Left renal cortex interstitium (tissue), 4 donors: ENCODE data around the gene GARIN5B. TPM values are rescaled to one million over a fixed set of nuclear protein-coding genes. Genes with fewer than 3 reads are reported as not detected.

ENCODE experiments used
- DNase-seq, 4 donors: peaks; one replicate each; pipeline ENCODE4 v3.0.0-alpha.2; 2013; ENCODE audit warnings: low read depth in 4 of 4, low spot score in 2 of 4, missing footprints in 1 of 4
- polyA plus RNA-seq, 4 donors: library from polyadenylated mRNA; unstranded; fragments of 120-200 nt; gene quantifications; one replicate each; pipeline ENCODE4 v1.2.1, GENCODE V29; 2013; ENCODE audit not compliant: insufficient read length in 4 of 4

GARIN5B gene
- polyA plus RNA-seq, 4 donors: 0.08 to 0.49 (median 0.21) TPM

- DNase-seq: no peak
Measured at GRCh38 chr19:55304980-55305379, 58.1 kb downstream of the GARIN5B start.

Other genes with a start within 250 kb of the GARIN5B start
- 100 to 1,000 TPM in 2 of 4 donors, 10 to 100 TPM in 2; 58.7 to 123 (median 100) TPM for gene PPP1R12C, start 245.6 kb downstream of the GARIN5B start, polyA plus RNA-seq
- 1 to 10 TPM; 2.7 to 7.7 (median 4.1) TPM for gene TNNT1, start 214.1 kb downstream of the GARIN5B start, polyA plus RNA-seq
- gene TNNI3, start 205.5 kb downstream of the GARIN5B start, polyA plus RNA-seq: 1 to 10 TPM; 3.3 to 6.6 (median 4.4) TPM
- gene DNAAF3, start 196.6 kb downstream of the GARIN5B start, polyA plus RNA-seq: 1 to 10 TPM; 5.1 to 10.0 (median 9.6) TPM
- gene SYT5, start 183.0 kb downstream of the GARIN5B start, polyA plus RNA-seq: under 1 TPM; 0.07 to 0.71 (median 0.17) TPM
- under 1 TPM; 0.06 to 0.17 (median 0.11) TPM for gene PTPRH, start 153.8 kb downstream of the GARIN5B start, polyA plus RNA-seq
- 1 to 10 TPM; 2.4 to 7.4 (median 4.0) TPM for gene TMEM86B, start 134.5 kb downstream of the GARIN5B start, polyA plus RNA-seq
- gene PPP6R1, start 104.2 kb downstream of the GARIN5B start, polyA plus RNA-seq: 10 to 100 TPM; 37.3 to 61.5 (median 51.1) TPM
- 10 to 100 TPM; 26.0 to 51.5 (median 42.0) TPM for gene HSPBP1, start 83.2 kb downstream of the GARIN5B start, polyA plus RNA-seq
- gene BRSK1, start 79.3 kb downstream of the GARIN5B start, polyA plus RNA-seq: 10 to 100 TPM; 14.4 to 21.4 (median 15.9) TPM
- gene TMEM150B, start 37.9 kb downstream of the GARIN5B start, polyA plus RNA-seq: 1 to 10 TPM; 1.0 to 1.7 (median 1.3) TPM
- gene KMT5C, start 23.4 kb downstream of the GARIN5B start, polyA plus RNA-seq: 10 to 100 TPM; 13.5 to 36.8 (median 27.2) TPM
- gene COX6B2, start 8.5 kb downstream of the GARIN5B start, polyA plus RNA-seq: 1 to 10 TPM in 3 of 4 donors, under 1 TPM in 1; 0.76 to 1.8 (median 1.4) TPM
- 1 to 10 TPM; 1.0 to 2.6 (median 1.6) TPM for gene IL11, start 7.2 kb upstream of the GARIN5B start, polyA plus RNA-seq
- gene TMEM190, start 13.6 kb upstream of the GARIN5B start, polyA plus RNA-seq: under 1 TPM in 2 of 4 donors, not detected in 2; 0.40 to 0.76 TPM
- 1 to 10 TPM in 2 of 4 donors, under 1 TPM in 2; 0.18 to 2.4 (median 1.0) TPM for gene TMEM238, start 21.0 kb upstream of the GARIN5B start, polyA plus RNA-seq
- gene RPL28, start 22.7 kb upstream of the GARIN5B start, polyA plus RNA-seq: 1,000 to 10,000 TPM in 3 of 4 donors, 100 to 1,000 TPM in 1; 826 to 1,568 (median 1,229) TPM
- 10 to 100 TPM; 38.3 to 71.0 (median 48.0) TPM for gene UBE2S, start 44.5 kb upstream of the GARIN5B start, polyA plus RNA-seq
- gene SHISA7, start 80.0 kb upstream of the GARIN5B start, polyA plus RNA-seq: under 1 TPM; 0.16 to 0.38 (median 0.22) TPM
- gene ISOC2, start 98.4 kb upstream of the GARIN5B start, polyA plus RNA-seq: 10 to 100 TPM; 33.8 to 59.3 (median 42.8) TPM
- gene C19orf85, start 101.5 kb upstream of the GARIN5B start, polyA plus RNA-seq: not detected
- gene ZNF628, start 113.4 kb upstream of the GARIN5B start, polyA plus RNA-seq: 1 to 10 TPM; 2.3 to 6.8 (median 4.4) TPM
- 10 to 100 TPM; 41.9 to 74.3 (median 57.1) TPM for gene NAT14, start 121.9 kb upstream of the GARIN5B start, polyA plus RNA-seq
- 1 to 10 TPM; 1.4 to 3.1 (median 2.1) TPM for gene SSC5D, start 125.2 kb upstream of the GARIN5B start, polyA plus RNA-seq
- 1 to 10 TPM in 1 of 4 donors, under 1 TPM in 3; 0.51 to 1.5 (median 0.88) TPM for gene SBK2, start 173.9 kb upstream of the GARIN5B start, polyA plus RNA-seq
- gene SBK3, start 182.3 kb upstream of the GARIN5B start, polyA plus RNA-seq: under 1 TPM; 0.10 to 0.22 (median 0.13) TPM
- gene ZNF579, start 217.6 kb upstream of the GARIN5B start, polyA plus RNA-seq: 10 to 100 TPM in 3 of 4 donors, 1 to 10 TPM in 1; 9.8 to 26.1 (median 17.7) TPM
- gene FIZ1, start 236.3 kb upstream of the GARIN5B start, polyA plus RNA-seq: 10 to 100 TPM; 15.7 to 28.9 (median 23.4) TPM
- 10 to 100 TPM in 2 of 4 donors, 1 to 10 TPM in 2; 5.3 to 14.8 (median 10.9) TPM for gene ZNF524, start 237.0 kb upstream of the GARIN5B start, polyA plus RNA-seq
- gene ZNF865, start 242.4 kb upstream of the GARIN5B start, polyA plus RNA-seq: 10 to 100 TPM in 2 of 4 donors, 1 to 10 TPM in 2; 5.8 to 15.1 (median 11.3) TPM